ENCODE results near the gene DNAH17.

The DNAH17 gene

DNA sequence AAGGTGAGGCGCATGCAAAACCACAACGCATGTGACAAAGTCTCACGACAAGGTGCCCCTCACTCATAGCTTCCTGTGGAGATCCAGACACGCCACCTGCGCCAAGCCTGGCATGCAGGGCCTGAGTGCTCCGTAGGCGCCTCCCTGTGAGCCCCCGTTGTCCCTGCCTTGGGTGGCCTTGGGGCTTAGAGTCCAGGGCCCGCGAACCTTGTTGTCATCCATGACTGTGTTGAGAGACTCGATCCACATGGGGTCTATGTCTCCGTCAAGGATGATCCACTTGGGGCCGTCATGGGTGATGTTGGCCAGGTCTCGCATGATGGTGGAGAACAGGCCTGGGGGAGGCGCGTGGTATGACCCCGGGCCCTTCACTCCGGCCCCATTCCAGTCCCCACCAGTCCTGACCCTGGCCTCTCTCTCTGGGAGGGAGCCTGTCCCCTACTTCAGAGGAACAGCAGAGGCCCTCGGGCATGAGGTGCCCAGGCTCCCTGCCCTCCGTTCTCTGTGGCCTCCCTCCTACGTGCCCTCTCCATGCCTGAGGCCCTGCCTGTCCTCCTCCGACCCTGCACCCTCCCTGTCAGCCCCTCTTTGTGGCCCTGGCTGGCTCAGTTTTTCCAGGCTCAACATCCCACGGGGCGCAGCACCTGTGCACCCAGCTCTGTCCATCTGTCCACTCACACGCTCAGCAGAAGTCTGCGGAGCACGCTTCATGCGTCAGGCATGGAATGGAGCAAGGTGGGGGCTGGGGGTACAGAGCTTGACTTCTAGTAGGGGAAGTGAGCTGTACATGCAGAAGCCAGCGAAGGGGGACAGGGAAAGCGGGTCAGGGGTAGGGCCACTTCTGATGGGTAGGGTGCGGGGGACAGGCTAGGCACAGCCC, 85.7 kb downstream of the DNAH17 start:
- DNase-seq, result no peak

DNA sequence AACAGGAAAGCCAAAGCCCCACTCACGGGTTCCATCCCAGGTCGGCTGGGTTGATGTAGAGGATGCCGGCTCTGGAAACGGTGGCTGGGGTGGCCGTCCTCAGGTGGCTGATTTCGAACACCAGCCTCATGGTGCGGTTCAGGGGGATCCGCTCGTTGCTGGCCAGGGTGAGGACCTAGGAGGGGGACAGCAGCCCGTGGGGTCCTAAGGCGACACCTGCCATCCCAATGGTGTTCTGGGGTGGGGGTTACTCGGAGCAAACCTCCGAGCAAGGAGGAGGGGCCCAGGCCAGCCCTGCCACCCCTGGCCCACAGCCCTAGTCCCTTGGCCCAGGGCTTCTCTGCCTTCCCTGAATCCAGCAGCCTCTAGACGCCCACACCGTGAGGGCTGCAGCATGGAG, 86.5 kb downstream of the DNAH17 start:
- DNase-seq, result no peak

DNA sequence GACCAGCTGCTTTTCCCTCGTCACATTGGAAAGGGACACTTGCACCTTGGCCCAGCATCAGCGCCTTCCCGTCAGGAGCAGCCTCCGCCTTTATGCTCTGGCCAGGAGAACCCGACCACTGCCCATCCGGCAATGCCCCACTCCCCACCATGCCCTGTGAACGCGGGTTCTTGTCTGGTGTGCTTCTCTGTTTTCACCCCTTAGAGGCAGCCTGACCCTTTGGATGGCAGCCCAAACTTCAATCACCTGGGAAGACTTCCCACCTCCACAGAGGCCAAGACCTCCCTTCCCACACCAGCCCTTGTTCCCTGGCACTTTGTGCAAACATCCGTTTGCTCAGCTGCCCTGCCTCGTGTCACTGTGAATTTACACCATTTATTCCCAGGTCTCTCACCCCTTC, 87.0 kb downstream of the DNAH17 start:
- DNase-seq, result no peak

DNA sequence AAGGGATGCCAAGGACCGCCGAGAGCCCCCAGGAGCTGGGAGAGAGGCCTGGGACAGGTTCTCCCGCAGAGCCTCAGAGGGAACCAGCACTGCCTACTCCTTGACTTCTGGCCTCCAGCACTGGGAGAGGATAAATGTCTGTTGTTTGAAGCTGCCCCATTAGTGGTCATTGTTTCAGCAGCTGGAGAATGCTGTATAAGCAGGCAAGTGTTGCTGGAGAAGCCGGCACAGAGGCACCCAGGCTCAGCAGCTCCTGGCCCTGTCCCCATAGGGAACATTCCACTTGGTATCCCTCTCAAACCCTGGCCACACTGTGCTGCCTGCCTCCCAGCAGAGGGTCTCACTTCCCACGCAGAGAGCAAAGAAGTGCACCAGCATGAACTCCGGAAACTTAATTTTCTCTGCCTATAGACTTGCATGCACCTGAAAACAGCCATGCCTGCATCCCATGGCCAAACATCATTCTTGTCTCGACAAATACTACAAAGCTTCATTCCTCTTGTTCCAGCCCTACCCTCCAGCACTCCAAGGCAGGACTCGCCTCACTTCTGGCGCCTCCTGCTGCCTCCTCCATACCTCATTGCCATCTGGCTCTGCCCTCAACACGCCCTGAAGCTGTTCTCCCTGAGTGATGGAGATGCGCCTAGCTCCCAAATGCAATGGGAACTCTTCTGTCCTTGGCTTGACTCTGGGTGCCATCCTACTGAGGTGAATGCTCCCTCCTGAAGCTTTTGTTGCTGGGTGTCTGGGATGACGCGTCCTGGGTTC, 88.1 kb downstream of the DNAH17 start:
- DNase-seq, result no peak

DNA sequence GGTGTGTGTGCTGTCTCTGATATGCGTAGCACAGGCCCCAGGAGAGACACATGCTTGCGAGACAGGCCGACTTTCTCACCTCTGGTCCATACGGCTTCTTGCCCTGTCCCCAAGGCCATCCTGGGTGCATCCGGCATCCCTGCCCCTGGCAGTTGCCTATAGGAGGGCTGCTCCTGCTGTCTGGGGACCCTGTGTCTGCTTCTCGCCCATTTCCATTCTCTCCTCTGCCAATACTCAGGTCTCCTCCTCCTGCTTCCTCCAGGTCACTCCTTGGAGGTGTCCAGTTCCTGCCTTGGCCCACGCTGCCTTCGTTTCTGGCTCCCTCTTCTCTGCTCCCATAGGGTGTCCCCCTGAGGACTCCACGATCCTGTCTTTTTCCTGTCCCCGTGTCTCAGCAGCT, 89.0 kb downstream of the DNAH17 start:
- no peak for DNase-seq

DNA sequence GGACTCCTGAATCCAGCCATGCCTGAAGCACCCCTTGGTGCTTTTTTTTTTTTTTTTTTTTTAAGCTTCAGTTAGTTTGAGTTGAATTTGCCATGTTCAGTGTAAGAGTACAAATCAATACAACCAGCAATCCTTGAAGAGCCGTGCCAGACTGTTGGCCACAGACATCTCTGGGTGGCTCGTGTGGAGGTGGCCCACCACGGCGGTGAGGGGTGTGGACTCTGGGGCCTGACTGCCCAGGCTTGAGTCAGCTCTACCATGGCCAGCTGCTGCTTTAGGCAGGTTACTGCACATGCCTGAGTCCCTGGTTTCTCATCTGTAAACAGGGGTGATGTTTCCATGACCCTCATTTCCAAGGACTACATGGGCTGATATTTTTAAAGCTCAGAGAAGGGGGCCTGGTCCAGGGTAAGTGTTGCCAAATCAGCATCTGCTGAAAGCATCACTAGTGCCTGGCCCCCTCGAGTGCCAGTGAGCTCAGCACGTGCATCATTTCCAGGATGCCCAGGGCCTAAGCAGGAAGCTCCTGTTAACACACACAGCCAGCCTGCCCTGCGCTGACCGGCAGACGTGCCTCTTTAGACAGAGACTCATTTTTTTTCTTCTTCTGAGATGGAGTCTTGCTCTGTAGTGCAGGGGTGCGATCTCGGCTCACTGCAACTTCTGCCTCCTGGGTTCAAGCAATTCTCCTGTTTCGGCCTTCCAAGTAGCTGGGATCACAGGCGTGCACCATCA, 90.1 kb downstream of the DNAH17 start:
- DNase-seq, result no peak

DNA sequence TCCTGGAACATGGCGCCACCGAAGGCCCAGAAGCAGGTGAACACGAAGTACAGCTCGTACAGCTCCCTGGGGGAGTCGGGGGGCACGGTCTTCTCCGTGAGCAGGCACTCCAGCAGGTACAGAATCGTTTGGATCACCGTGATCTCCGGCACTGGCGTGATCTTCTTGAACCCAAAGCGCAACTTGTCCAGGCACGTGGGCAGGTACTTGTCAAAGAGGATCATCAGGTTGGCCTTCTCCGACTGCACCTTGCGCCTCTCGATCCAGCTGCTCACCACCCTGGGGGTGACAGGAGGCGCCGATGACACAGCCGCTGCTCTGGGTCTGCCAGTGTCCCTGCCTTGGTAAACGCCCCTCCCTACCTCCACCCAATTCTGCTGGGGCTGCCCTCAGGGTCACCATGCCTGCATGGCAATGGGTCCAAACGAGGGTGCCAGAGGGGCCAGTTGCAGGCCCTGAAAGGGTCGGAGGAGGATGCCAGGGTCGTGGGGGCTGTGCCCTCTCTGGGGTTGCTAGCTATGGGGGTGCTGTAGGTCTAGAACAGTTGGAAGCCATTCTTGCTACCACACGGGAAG, 90.9 kb downstream of the DNAH17 start:
- DNase-seq, result no peak

DNA sequence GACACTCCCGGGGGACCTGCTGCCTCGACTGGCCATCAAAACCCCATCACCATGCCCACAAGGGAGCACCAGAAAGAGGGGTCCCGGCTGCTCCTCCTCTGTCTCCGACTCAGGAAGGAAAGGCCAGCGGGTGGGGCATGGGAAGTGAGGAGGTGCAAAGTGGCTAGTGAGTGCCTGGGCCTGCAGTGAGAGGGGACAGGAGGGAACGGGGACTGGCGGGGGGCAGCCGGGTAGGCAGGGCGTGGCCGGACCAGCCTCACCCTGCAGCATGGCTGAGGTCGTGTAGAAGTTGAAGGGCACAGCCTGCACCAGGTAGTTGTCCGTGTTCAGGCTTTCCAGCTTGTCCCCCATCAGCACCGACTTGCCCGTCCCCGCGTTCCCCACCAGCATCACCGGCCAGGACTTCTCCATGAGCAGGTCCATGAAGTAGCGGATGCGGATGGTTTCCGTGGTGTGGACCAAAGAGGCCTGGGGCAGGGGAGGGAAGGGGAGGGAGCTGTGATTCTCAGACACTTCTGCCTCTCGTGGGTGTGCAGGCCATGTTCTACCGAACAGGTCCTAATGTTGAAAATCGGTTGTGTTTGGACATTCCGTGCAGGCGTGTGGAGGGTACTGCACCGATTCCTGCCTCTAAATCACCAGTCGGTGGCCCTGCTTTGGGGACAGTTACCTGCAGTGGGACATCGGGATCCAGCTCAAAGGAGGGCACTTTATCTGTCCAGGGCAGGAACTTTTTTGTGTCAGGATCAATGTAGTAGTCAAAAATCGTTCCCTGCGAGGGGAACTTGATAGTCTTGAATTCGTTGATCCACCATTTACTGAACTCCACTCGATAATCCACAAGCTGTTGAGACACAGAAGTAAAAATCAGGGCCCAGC, 91.7 kb downstream of the DNAH17 start:
- no peak for DNase-seq

DNA sequence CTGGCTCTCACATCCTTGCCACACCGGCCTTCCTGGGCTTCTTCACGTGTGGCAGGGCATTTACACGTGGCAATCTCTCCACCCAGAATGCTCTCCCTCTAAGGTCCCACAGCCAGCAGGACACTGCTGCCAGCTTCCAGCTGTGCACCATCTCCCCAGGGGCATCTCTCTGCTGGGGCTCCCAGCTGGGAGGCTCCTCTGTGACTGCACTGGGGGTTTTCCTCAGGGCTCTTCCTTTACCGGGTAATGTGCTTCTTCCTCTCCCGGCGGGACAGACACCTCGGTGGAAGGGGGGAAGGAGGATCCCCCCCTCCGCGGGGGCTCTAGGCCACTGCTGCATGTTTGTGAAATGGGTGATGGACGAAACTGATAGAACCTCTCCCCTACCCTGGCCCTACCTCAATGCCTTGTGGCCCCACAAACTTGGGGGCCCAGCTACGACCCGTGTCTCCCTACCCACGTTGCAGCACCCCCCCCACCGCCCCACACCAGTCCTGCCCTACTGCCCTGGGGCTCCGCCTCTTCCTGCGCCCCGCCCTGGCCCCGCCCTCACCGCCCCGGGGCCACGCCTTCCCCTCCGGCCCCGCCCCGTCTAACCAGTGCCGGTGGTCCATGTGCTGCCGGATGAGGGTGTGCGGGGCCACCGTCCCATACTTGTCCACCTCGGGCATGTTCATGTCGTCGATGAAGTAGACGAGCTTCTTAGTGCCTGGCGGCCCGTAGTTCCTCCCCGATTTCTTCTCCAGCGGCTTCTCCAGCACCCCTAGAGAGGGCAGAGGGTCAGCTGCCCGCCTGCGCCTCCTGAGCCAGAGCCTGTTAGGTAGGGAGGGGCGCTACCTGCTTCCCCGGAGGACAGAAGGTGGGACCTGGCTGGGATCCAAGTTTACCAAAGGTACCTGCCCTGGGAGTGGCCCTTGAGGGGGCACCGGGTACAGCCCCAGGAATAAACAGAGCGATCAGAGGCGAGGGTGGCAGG, 92.6 kb downstream of the DNAH17 start:
- peak; percentile 84 for DNase-seq

DNA sequence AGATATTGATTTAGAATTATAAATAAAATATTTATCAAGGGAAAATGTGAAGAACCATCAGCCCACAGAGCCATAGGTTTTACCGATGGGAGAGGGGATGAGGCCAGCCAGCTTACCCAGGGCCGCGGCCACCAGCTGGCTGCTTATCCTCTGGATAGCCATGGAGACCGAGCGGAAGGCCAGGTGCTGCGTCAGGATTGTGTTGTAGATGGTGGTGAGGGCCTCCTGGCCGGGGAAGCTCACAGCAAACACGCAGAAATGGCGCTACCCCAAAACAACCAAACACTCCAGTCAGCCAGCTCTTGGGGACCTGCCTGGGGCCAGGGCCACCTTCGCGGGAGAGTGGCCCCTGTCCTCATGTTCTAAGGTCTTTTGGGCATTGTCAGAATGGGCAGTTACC, 97.8 kb downstream of the DNAH17 start:
- no peak for DNase-seq

DNA sequence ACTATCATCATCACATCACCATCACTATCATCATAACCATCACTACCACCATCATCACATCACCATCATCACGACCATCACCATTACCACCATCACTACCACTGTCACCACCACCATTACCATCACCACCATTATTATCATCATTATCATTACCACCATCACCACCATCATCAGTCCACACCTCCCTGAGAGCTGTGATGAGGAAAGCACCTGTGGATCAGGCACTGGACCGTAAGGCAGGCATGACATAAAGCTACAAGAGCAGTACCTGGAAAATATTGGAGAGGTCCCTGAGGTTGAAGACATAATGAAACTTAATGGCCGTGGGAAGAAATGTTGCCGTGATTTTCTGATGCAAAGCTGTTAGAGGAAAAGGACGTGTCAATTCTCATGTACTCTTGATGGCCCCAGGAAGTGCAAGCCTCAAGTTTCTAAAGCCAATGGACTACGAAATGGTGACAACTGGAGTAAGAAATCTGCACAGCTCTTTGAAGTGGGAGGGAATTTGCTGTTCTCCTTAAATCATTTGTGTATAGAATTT, 98.4 kb downstream of the DNAH17 start:
- DNase-seq, result no peak

DNA sequence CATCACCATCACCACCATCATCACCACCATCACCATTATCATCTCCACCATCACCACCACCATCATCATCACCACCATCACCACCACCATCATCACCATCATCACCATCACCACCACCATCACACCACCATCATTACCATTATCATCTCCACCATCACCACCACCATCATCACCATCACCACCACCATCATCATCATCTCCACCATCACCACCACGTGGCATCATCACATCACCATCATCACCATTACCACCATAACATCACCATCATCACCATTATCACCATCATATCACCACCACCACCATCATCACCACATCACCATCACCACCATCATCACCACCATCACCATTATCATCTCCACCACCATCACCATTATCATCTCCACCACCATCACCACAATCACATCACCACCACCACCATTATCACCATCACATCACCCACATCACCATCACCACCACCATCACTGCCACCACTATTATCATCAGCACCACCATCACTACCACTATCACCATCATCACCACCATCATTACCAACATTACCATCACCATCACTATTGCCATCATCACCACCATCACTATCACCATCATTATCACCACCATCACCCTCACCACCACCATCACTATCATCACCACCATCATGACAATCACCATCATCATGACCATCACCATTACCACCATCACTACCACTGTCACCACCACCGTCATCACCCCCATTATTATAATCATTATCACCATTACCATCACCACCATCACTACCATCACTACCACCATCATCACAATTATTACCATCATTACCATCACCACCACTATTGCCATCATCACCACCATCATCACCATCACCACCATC, 99.1 kb downstream of the DNAH17 start:
- no peak for DNase-seq

DNA sequence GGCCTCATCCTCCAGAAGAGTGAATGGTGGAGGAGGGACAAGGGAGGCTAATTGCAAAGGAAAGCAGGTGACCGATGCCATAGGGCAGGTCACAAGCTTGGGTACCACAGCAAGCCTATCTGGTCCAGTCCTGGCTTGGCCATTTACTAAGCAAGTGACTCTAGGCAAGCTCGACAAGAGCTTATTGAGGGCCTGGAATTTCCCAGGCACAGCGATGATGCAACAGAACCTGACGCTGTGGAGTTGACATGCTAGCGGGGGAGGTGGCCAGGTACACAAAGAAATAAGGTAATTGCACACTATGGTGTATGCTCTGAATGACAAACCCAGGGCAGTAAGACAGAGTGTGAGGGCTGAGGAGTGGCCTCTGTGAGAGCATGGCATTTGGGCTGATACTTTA, 100.2 kb downstream of the DNAH17 start:
- DNase-seq, result no peak

DNA sequence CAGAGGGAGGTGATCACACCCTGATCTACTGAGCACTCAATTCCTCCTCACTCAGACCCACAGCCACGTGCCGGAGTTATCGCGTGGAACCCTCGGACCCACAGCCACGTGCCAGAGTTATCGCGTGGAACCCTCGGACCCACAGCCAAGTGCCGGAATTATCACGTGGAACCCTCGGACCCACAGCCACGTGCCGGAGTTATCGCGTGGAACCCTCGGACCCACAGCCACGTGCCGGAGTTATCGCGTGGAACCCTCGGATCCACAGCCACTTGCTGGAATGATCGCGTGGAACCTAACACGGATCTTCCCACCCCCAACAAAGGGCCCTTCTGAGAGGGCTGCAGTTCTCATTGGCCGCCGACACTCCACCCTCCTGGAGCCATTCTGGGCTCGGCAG, 101.0 kb downstream of the DNAH17 start:
- no peak for DNase-seq

DNA sequence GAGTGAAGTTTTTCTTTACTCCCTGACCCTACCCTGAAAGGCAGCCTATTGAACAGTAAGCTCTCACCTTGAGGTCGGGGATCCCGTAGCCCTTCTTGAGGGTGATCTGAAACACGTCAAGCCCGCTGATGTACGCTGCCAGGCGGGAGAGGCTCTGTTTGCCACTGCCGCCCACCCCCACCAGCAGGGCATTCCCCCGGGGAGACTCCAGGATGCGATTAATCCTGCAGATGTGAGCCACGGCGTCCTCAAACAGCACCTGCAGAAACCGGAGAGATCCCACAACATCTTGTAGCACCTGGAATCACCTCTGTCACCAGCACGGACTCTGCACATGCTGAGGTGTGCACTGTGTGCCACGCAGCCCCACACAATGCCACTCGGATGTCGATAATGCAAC, 102.0 kb downstream of the DNAH17 start:
- DNase-seq, result no peak

DNA sequence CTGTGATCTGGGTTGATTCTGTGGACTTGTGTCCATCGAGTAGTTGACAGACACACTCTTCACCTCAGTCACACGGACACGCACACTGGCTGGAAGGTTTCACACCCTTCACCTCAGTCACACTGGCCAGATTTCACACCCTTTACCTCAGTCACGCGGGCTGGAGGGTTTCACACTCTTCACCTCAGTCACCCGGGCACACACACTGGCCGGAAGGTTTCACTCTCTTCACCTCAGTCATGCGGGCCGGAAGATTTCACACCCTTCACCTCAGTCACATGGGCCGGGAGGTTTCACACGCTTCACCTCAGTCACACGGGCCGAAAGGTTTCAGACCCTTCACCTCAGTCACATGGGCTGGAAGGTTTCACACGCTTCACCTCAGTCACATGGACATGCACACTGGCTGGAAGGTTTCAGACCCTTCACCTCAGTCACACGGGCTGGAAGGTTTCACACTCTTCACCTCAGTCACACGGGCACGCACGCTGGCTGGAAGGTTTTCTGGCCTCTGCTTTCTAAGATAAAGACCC, 102.5 kb downstream of the DNAH17 start:
- peak; percentile 50 for DNase-seq

DNA sequence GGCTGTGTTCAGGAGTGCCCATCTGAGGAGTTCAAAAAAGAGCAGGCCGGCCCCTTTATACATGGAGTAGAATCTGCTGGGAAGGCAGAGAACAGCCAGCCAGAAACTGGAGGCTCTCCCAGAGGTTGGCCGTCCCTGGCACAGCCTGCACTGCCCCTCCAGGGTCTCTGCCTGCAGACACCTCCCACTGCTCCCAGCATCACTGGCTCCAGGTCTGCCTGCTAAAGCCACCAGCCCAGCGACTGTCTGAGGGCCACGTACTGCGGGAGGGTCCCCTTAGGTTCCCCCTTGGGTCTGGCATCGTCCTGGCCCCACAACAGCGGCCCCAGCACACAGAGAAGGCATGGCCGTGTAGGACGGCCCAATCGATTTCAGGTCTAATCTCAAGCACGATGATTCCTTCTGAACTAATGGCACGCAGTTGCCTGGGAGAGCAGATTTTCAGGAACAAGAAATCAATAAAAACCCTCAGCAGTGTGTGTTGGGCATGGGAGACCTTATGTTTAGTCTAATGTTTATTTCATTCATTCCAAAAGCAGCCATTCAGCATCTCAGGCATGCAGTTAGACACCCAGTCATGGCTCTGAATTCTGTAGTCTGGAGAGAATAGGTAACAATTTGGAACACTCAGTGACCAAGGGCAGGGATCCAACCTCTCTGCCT, 103.1 kb downstream of the DNAH17 start:
- no peak for DNase-seq

DNA sequence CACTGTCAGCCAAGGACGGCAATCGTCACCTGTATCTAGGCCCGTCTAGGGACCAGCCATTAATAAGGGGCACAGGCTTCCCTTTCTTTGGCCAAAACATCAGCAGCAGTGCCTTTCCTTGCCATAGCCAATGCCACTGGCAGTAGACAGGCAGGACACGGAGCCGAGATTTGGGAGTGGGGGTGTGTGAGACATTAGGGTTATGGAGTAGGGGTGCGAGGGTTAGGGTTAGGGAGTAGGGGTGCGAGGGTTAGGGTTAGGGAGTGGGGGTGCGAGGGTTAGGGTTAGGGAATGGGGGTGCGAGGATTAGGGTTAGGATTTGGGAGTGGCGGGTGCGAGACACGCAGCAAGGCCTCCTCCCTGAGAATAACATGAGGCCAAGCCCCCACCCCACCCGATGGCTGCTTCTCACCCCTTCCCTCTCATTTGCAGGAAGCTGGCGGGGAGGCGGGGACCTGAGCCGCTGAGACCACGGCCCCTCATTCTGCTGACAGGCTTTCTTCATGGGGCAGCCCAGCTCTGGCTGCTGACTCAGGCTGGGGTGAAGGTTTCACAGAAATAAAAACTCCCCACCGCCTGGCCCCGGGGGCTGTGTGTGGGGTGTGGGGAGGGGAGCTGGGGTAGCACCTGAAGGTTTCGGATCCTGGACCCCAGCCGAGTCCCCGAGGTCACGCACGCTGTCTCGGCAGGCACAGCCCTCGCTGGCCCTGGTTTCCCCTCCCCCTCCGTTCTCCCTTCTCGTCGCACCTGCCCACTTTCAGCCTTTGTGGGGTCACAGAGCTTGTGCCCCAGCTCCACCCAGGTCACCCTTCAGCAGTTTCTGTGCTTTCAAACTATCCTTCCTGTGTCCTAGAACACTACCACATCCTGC, 104.9 kb downstream of the DNAH17 start:
- DNase-seq, result no peak
